ENCODE results near the gene KRTAP10-1.
"Not testable (repeated sequence)": the region's sequence is repeated elsewhere in the genome, so short reads cannot be mapped to it uniquely, and the experiment has no call there.

The KRTAP10-1 gene

GRCh38 chr21:44569861-44570517 lies 30.0 kb upstream of the KRTAP10-1 start:
- no peak for DNase-seq

GRCh38 chr21:44568667-44569556 lies 28.9 kb upstream of the KRTAP10-1 start:
- DNase-seq = no peak

- DNase-seq = no peak
Measured at GRCh38 chr21:44568261-44568660, 28.3 kb upstream of the KRTAP10-1 start.

GRCh38 chr21:44567481-44568171 lies 27.6 kb upstream of the KRTAP10-1 start:
- no peak for DNase-seq

GRCh38 chr21:44566403-44566802 lies 26.4 kb upstream of the KRTAP10-1 start:
- no peak for DNase-seq

- DNase-seq = no peak
Measured at GRCh38 chr21:44564886-44565598, 25.0 kb upstream of the KRTAP10-1 start.

- no peak for DNase-seq
Measured at GRCh38 chr21:44564099-44564498, 24.1 kb upstream of the KRTAP10-1 start.

- no peak for DNase-seq
Measured at GRCh38 chr21:44558695-44559094, 18.7 kb upstream of the KRTAP10-1 start, which contains the start of gene KRTAP10-3. KRTAP10-3 (minus strand) TSS chr21:44558795; CDS start chr21:44558715, 80 bp downstream.

- not testable (repeated sequence) for DNase-seq
Measured at GRCh38 chr21:44558329-44558675, 18.3 kb upstream of the KRTAP10-1 start.

- no peak for DNase-seq
Measured at GRCh38 chr21:44557491-44558328, 17.7 kb upstream of the KRTAP10-1 start.

GRCh38 chr21:44556879-44557278 lies 16.9 kb upstream of the KRTAP10-1 start:
- DNase-seq = peak; percentile 8

- DNase-seq = no peak
Measured at GRCh38 chr21:44555200-44555875, 15.3 kb upstream of the KRTAP10-1 start.

- no peak for DNase-seq
Measured at GRCh38 chr21:44552681-44553080, 12.7 kb upstream of the KRTAP10-1 start.

GRCh38 chr21:44552136-44552535 lies 12.1 kb upstream of the KRTAP10-1 start:
- no peak for DNase-seq

GRCh38 chr21:44551340-44551961 lies 11.5 kb upstream of the KRTAP10-1 start, which contains the start of gene KRTAP10-2:
KRTAP10-2 (minus strand) TSS chr21:44551505; CDS start chr21:44551458, 47 bp downstream.
- DNase-seq = no peak

- DNase-seq = no peak
Measured at GRCh38 chr21:44550807-44551206, 10.8 kb upstream of the KRTAP10-1 start.

- not testable (repeated sequence) for DNase-seq
Measured at GRCh38 chr21:44550285-44550684, 10.3 kb upstream of the KRTAP10-1 start.

- DNase-seq = no peak
Measured at GRCh38 chr21:44549525-44550211, 9.7 kb upstream of the KRTAP10-1 start.

GRCh38 chr21:44548922-44549321 lies 8.9 kb upstream of the KRTAP10-1 start:
- no peak for DNase-seq

GRCh38 chr21:44548381-44548780 lies 8.4 kb upstream of the KRTAP10-1 start:
- DNase-seq = no peak
